RWPE2 (cell line): ENCODE data around the gene CLOCK.

Experiments
- ATAC-seq: fragments of 200-7000 bp; cut with Tn5 transposase; 3 replicates; pipeline ENCODE4 v1.9.1; 2021; ENCODE audit warnings: low read depth
- DNase-seq: peaks from one replicate; pipeline ENCODE4 v3.0.0-alpha.2; 2020; ENCODE audit warnings: low spot score
- H3K27ac ChIP-seq: fragments of 450-650 bp; 2 replicates; pipeline ENCODE4 v1.5.1; 2017; ENCODE audit warnings: mild to moderate bottlenecking; ENCODE audit not compliant: poor library complexity, severe bottlenecking
- H3K27me3 ChIP-seq: fragments of 250-450 bp; sonication (Bioruptor Pico); 2 replicates; pipeline ENCODE4 v1.5.1; 2021; ENCODE audit warnings: mild to moderate bottlenecking, moderate library complexity; ENCODE audit not compliant: insufficient read depth, poor library complexity, severe bottlenecking
- H3K36me3 ChIP-seq: fragments of 250-450 bp; sonication (Bioruptor Pico); 2 replicates; pipeline ENCODE4 v1.5.1; 2020; ENCODE audit warnings: low read depth, mild to moderate bottlenecking, moderate library complexity
- H3K4me1 ChIP-seq: fragments of 250-450 bp; sonication (Bioruptor Pico); 2 replicates; pipeline ENCODE4 v1.5.1; 2021; ENCODE audit warnings: mild to moderate bottlenecking, moderate library complexity; ENCODE audit not compliant: insufficient read depth, poor library complexity, severe bottlenecking
- H3K4me3 ChIP-seq: fragments of 250-450 bp; sonication (Bioruptor Pico); 2 replicates; pipeline ENCODE4 v1.5.1; 2021; ENCODE audit warnings: mild to moderate bottlenecking, moderate library complexity; ENCODE audit not compliant: severe bottlenecking
- H3K9me3 ChIP-seq: fragments of 250-450 bp; sonication (Bioruptor Pico); 2 replicates; pipeline ENCODE4 v1.5.1; 2021; ENCODE audit warnings: mild to moderate bottlenecking, moderate library complexity; ENCODE audit not compliant: severe bottlenecking
- CTCF ChIP-seq: fragments of 450-650 bp; IDR thresholded peaks from one replicate; pipeline ENCODE4 v1.5.1; 2017; ENCODE audit warnings: mild to moderate bottlenecking, moderate library complexity; ENCODE audit not compliant: poor library complexity, severe bottlenecking

The CLOCK gene

GRCh38 chr4:55424791-55425190, 121.9 kb downstream of the CLOCK start:
- no peak overlapping the region for H3K27ac ChIP-seq
- H3K4me1 ChIP-seq = no peaks in the 10 kb centered on the region
- H3K27me3 ChIP-seq = no peaks in the 10 kb centered on the region
- H3K9me3 ChIP-seq = no peaks in the 10 kb centered on the region
- no peak for DNase-seq
- no peak for ATAC-seq
- TF ChIP-seq CTCF = no peak
- H3K36me3 ChIP-seq = peaks cover 91% of the 10 kb centered on the region
- H3K4me3 ChIP-seq = no peak overlapping the region

- Histone ChIP-seq H3K9me3 (no peaks in the 10 kb centered on the region), H3K27ac (no peak overlapping the region), H3K4me3 (no peak overlapping the region), H3K36me3 (peaks cover 88% of the 10 kb centered on the region), H3K4me1 (no peaks in the 10 kb centered on the region), H3K27me3 (no peaks in the 10 kb centered on the region)
- DNase-seq (no peak), ATAC-seq (no peak)
- TF ChIP-seq CTCF = no peak
These were observed 130.5 kb downstream of the CLOCK start for GRCh38 chr4:55416176-55416575.

- Histone ChIP-seq H3K36me3 (peaks cover 91% of the 10 kb centered on the region), H3K9me3 (no peaks in the 10 kb centered on the region), H3K4me3 (no peak overlapping the region), H3K4me1 (no peaks in the 10 kb centered on the region), H3K27ac (no peak overlapping the region), H3K27me3 (no peaks in the 10 kb centered on the region)
- no peak for TF ChIP-seq CTCF
- no peak for DNase-seq
- no peak for ATAC-seq
These were observed 135.1 kb downstream of the CLOCK start for GRCh38 chr4:55411621-55412020.

- Histone ChIP-seq H3K27ac (no peak overlapping the region), H3K27me3 (no peaks in the 10 kb centered on the region), H3K36me3 (peaks cover 93% of the 10 kb centered on the region), H3K9me3 (no peaks in the 10 kb centered on the region), H3K4me1 (no peaks in the 10 kb centered on the region), H3K4me3 (no peak overlapping the region)
- no peak for ATAC-seq
- no peak for TF ChIP-seq CTCF
- DNase-seq = no peak
These were observed 136.3 kb downstream of the CLOCK start for GRCh38 chr4:55410431-55410830.

GRCh38 chr4:55409468-55410171, 137.1 kb downstream of the CLOCK start:
- H3K9me3 ChIP-seq = no peaks in the 10 kb centered on the region
- no peaks in the 10 kb centered on the region for H3K27me3 ChIP-seq
- no peak for ATAC-seq
- H3K4me3 ChIP-seq = no peak overlapping the region
- no peak overlapping the region for H3K27ac ChIP-seq
- peaks cover 93% of the 10 kb centered on the region for H3K36me3 ChIP-seq
- no peaks in the 10 kb centered on the region for H3K4me1 ChIP-seq
- DNase-seq = no peak
- TF ChIP-seq CTCF = peak; percentile 15
